DMS 273 (cell line): ENCODE data around the gene ANO2.

Experiments
- DNase-seq: peaks from one replicate; lab custom pipeline; 2025; ENCODE audit not compliant: unreplicated experiment; lab: John Stamatoyannopoulos, UW

ANO2 gene

DNA sequence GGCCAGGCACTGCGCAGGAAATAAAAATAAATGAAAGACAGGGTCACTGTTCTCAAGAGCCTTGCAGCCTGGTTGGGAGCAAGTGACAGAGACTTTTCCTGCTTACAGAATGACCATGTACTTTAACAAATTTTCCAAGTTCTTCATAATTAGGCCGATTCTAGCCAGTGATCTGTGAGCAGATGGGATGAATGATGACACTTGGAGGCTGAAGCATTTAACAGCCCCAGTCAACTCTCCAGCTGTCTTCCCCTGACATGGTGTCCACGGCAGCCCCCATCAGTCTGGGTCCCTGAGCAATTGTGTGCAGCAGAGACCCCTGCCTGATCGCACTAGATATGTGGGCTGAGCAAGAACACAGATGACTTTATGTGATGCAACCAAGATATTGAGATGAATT is 314.3 kb downstream of the ANO2 start:
- no peak for DNase-seq

DNA sequence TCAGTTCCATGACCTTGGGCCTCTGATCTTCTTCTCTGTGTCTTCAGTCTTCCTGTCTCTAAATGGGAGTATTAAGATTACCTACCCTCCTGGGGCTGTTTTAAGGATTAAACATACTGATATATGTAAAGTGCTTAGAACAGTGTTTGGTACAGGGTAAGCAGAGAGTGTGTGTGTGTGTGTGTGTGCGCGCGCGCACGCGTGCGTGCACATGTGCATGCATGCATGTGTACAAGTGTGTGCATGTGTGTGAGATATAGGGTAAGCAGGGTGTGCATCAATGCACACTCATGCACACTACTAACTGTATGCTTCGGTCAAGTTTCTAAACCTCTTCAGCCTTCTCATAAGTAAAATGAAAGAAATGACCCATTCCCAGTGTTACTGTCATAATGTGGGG is 316.6 kb downstream of the ANO2 start:
- DNase-seq = no peak

DNA sequence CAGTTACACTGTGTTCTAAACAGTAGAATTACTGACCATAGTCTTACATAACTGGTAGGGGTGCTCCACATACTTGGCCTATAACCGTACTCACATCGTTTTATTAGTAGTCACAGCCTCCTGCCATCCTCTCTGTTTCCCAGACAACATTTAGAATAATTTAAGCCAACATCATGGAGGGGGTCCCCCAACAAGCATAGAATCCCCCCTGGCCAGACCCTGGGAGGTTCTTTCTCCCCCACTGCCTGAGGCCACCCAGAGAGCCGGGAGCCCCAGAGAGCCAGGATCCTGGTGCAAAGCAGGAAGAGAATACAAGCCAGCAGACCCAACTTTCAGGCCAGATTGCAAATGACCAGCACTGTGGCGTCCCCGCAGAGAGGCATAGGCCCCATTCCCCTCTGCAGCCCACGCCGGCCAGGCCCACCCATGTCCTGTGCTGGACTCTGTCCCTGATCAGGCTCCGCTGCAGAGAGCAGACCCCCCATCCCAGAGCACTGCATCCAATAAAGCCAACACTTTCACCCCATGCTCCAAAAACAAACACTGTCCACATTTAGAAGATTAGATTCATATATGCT is 317.9 kb downstream of the ANO2 start:
- DNase-seq = no peak

DNA sequence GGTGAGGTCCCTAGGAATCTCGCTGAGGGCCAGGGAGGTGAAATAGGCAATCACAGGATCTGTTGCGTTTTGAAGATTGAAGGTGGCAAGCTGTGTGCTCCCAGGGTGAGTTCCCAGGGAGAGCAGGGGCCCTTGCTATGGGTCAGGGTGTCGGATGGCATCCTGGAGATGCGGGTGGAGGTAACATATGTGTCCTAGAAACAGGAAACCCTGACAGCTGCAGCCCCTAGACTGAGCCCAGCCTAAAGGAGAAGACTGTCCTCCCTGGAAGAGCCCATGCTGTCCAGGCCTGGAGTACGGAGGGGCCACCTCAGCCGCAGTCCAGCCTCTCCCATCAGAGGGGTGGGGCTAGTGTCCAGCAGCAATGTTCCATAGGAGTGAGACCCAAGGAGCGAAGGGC is 318.9 kb downstream of the ANO2 start:
- no peak for DNase-seq

DNA sequence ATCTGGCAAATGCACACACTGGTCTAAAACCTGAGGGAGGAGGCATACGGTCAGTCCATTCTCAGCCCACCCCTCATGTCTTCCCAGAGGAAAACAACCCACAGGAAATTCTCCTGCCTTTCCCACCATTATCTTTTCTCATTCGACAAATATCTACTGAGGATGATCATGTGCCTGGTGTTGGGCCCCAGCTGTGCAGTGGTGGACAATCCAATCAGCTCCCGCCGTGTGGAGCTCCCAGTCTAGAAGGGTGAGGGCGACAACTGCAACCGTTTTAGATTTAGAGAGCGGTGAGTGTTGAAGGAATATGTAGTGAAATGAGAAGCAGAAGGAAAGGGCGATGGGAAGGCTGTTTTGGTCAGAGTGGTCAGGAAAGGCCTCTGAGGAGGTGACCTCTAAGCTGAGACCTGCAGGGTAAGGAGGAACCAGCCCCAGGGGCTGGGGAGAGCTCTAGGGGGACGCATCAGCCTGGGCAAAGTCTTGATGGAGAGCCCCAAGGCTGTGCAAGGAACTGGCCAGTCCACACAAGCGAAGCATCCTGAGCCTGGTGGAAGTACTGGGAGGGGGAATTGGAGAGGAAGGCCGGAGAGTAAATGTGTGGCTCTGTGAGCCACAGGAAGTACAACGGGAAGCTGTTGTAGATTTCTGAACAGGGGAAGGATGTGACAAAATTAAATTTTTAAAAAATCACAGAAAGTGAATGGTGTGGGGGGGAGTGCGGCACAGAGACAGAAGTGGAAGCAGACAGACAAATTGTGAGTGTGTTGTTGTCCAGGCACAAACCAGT is 320.4 kb downstream of the ANO2 start:
- no peak for DNase-seq

DNA sequence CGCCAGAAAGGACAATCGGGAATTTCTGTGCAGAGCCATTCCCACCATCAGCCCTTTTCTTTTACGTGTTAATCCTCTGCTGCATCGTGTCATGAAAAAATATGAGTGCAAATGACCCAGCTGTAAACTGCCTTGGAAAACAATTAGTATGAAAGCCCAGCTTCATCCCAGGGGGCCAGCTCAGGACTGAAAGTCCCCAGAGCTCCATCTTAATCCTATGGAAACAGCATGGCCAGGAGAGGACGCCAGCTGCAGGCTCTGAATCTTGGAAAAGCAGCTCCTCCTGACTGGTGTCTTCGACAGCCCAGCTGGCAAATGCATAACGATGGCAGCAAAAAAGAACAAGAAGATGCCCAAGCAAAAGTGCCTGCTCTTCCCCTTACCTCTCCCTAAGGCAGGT is 321.6 kb downstream of the ANO2 start:
- DNase-seq = no peak

DNA sequence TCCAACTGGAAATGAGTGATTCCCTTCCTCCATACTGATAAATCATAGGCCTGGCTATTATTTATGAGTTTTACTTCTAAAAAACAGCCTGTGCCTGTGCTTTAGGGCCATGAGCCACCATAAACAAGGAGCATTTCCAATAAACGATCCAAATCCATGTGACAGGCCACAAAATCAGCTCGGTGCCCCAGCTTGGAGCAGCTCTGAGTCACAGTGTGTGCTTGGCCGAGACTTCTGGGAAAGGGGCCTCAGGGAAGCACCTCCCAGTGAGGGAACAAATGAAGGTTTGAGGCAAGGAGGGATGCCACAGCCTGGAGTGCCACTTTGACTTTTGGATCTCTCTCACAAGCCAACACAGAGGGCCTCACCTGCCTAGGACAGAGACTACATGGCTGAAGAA is 322.8 kb downstream of the ANO2 start:
- no peak for DNase-seq

DNA sequence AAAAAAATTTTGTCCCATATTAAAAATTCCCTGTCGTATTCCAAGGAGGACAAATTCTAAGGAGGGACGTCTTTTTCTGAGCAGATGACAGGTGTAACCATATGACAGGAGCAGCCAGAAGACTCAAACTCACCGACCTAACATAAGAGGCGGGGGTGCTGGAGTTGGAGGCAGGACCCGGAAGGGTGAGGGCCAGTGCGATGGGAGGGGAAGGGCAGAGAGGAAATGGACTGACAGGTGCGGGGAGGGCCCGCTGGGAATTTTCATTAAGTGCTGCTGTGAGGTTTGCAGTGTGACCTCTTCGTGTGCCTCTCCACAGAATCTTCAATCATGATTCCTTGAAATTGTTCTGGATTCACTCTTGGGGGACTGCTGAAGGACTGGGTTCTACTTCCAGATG is 323.7 kb downstream of the ANO2 start:
- no peak for DNase-seq

DNA sequence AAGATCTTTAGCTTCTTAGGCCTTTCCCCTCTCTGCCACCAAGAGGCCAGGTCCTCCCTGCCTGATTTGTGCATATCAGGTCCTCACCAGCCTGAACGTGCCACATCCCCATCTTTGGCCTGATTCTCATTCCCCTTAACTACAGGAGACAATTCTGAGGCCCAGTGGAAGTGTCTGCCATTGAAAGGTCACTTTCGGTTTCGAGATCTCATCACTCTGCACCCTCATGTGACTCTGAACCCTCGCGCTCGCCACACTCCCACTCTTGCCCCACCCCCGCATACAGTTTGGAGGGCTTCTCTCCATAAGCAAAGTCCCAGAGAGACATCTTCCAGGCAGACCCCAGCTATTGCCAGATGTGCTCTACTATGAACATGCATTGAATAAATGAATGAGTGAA is 324.2 kb downstream of the ANO2 start:
- DNase-seq = no peak

DNA sequence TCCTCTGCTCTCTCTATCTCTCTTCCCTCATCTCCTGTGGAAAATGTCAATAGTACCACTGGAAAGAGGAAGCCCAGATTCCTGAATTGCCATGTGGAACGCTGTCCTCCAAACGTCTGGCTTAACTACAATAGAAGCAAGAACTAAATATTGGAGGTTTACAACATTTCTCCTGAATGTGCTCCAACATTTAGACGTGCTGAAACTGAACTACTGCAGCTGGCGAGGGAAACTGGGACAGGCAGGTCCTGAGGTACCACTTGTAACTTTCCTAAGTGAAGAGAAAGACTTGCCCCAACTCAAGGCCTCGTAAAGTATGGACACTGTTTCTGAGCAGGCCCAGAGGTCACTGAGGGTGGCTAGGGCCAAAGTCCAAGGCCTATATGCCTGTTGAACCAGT is 325.4 kb downstream of the ANO2 start:
- no peak for DNase-seq

DNA sequence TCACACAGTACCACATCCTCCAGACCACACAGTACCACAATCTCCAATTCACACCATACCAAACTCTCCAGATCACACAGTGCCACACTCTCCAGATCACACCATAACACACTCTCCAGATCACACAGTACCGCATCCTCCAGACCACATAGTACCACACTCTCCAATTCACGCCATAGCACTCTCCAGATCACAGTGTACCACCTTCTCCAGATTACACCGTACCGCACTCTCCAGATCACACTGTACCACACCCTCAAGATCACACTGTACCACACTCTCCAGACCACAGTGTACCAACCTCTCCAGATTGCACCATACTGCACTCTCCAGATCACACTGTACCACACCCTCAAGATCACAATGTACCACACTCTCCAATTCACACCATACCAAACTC is 328.2 kb downstream of the ANO2 start:
- DNase-seq = no peak

DNA sequence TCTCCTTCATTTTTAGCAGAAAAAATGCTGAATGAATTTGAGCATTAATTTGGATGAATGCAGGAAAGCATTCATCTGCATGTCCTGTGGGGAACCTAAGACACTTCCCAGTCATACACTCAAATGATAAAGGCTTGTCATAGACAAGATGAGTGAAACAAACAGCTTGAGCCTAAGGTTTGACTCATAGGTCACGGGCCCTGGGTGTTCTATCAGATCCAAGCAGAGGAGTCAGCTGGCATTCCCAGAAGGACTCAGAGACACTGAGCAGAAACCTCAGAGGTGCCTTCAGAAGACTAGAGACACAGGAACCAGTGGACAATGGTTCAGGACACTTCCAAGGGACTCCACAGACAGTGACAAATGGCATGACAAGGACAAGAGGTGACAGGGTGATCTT is 329.3 kb downstream of the ANO2 start:
- no peak for DNase-seq

DNA sequence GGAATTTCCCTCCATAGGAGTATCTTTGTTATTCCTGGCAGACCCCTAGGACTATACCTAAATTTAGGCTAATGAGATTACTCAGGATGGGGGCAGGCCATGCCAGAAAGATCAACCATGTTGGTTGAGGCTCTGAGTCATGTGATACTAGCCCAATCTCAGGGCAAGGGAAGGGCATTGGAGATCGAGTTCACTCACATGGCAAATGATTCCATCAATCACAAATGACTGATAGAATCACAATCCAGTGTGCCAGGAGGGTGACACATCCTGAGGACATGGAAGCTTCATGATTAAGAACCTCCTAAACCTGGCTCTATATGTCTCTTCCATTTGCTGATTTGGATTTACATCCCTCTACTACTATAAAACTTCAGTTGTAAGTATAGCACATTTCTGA is 330.8 kb downstream of the ANO2 start:
- no peak for DNase-seq

DNA sequence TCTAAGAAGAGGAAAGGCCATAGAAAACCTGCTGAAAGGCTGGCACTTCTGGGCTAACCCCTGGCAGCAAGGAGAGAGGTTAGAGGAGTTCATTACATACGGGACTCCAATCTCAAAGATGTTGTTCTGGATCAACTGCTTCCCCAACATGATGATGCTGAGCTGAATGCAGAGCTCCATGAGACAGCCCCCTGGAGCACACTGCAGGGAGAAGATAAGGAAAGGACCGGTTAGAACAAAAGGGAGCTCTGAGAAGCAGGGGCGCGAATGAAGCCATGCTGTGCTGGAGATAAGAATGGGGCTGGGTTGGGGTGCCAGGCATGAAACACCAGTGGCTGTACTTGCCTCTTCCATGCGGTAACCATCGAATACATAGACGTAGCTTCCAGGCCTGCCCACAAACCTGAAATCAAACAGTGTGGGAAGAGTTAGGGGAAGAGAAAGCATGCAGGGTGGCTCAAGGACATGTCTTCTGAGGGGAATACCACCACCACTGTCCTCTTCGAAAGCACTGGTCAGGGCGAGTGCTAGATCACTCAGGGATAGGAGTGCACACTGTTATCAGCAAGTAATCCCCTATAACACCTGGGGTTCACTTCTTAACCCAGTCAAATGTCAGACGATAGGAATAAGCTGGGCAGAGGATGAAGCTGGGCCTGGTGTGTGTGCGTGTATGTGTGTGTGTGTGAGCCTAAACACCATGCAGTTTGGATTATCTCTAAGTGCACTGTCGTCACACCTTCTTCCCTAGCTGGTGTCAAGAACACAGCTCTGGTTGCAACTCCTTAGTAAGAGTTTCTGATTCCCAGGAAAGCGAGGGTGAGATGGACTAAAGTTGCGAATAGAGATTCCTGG is 332.3 kb downstream of the ANO2 start:
- no peak for DNase-seq

DNA sequence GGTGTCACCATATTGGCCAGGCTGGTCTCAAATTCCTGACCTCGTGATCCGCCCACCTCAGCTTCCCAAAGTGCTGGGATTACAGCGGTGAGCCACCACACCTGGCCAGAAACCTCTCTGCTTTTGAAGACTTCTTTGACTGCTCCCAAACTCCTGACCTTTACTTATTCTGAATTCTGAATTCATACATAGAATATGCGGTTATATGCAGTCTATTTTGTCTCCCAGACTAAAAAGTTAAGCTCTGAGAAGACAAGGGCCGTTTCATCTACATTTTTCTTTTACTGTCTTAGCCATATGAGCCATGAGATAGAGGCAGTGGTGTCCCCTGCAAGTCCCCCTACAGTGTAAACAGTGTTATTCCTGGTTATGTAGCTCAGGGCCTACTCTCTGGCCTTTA is 333.9 kb downstream of the ANO2 start:
- no peak for DNase-seq

DNA sequence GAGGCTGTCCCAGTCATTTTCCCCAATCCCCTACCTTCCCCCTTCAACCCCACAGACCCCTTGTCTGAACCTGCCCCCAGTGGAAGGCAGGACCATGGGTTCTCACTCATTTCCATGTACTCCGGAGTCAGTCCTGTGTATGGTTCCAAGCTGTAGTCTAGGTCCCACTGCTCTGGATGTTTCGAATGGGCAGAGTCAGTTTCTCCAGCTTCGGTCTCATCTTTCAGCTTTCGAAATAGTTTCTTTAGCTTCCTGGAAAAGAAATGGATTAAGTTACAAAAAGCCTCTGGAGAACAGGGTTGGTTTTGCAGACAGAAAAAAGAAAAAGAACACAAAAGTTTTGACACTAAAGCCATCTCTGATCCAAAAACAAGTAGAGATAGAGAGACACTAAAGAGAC is 345.7 kb downstream of the ANO2 start:
- no peak for DNase-seq

DNA sequence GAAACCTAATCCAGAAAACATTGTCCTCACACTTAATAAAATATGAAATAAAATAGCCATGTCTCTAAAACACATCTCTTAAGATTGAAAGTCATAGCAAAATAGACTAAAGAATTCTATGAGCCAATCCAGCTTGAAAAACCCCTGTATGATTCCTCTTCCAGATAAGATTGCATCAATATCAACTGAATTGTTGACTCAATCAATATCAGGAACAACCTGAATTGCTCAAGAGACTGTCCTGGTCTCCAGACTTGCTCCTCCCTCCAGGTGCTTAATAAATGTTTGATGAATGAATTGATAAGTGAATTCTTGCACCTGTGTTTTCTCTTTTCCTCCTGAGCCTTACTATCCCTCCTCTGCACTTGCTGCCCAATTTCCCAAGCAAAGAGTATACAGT is 351.1 kb downstream of the ANO2 start:
- no peak for DNase-seq

DNA sequence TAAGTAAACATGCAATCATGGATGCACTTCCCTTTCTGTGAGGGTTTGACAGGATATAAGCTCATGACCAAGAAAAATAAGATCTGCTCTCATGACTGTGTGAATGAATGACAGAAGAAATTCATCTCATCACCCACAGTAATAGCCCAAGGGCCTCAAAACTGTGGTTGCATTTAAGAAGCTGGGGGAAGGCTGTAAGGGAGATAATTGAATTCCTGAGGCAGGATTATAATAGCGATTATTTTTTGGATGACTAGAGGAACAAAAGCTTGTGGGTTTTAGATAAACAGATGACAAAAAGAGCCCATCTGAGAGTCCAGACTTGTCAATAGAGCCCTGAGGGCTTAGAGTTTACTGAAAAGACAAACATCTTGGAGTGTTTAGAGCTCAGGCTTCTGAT is 352.0 kb downstream of the ANO2 start:
- DNase-seq = no peak

DNA sequence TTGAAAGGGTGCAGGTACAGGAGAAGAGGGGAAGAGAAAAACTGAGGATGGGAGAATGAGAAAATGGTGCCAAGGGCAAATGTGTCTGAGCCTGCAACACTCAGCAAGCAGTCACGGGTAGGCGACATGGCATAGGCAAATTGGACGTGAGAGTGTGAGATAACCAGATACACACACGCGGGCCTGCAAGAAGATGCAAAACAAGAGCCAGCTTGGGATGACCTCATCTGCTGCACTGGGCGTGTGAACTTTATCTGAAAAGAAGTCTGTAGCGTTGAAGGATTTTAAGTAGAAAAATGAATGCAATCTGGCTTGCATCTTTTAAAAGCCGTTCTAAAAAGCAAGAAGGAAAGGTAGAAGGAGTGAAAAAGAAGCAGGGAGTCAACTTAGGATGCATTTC is 352.7 kb downstream of the ANO2 start:
- no peak for DNase-seq

DNA sequence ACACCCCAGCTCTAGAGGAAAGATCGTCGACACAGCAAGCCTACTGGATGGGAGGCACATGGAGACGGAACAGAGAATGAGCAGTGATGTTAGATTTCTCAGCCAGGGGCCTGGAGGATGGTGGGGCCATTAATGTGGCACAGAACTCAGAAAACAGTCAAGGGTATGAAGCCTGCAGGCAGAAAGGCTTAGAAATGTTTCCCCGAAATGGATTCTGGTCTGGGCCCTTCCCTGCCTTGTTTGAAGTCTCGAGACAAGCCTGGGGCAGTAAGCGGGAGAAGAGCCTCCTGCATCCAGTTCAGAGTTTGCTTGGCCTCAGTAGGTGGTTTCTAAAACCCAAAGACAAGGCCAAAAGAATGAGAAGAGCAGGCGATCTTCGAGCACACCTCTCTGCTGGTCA is 354.7 kb downstream of the ANO2 start:
- DNase-seq = no peak

DNA sequence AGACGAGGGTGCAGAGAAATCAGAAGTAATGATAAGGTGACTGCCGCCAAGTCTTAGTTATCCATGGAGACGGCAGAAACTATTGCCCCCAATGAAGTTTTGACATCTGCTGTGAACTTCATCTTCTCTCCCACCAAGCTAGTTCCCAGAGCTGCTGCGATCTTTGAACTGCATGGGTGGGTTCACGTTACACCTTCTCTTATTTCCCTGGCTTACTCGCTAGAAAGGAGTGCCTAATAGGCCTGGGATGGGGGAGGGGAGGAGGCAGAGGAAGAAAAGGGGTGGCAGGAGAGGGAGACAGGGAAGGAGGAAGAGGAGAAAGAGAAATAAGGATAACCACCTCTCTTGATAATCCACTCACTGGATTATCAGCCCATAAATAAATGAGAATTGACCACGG is 356.0 kb downstream of the ANO2 start:
- DNase-seq = no peak

DNA sequence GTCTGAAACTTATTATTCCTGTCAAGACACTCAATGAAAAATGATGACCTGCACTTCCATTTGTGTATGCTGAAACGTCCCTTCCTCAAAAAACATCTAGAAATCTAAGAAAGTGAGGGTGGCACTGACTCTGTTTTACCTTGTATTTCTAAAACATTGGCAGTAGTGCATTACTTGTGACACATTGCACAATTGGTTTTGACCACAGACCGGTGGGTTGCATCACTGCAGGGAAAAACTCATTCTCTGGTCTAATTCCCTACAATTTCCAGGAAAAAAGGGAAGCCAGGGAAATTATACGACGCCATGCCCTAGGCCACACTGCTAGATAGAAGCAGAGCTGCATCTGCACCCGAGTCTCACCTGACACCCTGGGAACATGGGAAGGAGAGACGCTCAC is 356.5 kb downstream of the ANO2 start:
- DNase-seq = no peak
